GM19351 (cell line): ENCODE results near the gene KCNJ12.

Source experiments
- ATAC-seq: cut with Tn5 transposase; IDR thresholded peaks from one replicate; pipeline ENCODE4 v1.9.1; 2021; ENCODE audit warnings: mild to moderate bottlenecking, moderate library complexity; ENCODE audit not compliant: unreplicated experiment

Gene KCNJ12

GRCh38 chr17:21363776-21364642, 12.1 kb upstream of the KCNJ12 start:
- ATAC-seq: no peak

- no peak for ATAC-seq
These were observed 11.1 kb upstream of the KCNJ12 start for GRCh38 chr17:21365016-21365415.

GRCh38 chr17:21368545-21369246, 7.5 kb upstream of the KCNJ12 start:
- ATAC-seq: no peak

GRCh38 chr17:21369395-21369794, 6.8 kb upstream of the KCNJ12 start:
- no peak for ATAC-seq

GRCh38 chr17:21370430-21370829, 5.7 kb upstream of the KCNJ12 start:
- no peak for ATAC-seq

- no peak for ATAC-seq
These were observed 4.6 kb upstream of the KCNJ12 start for GRCh38 chr17:21371511-21372081.

GRCh38 chr17:21372256-21372954, 3.8 kb upstream of the KCNJ12 start:
- ATAC-seq: no peak

- no peak for ATAC-seq
These were observed 3.1 kb upstream of the KCNJ12 start for GRCh38 chr17:21373036-21373435.

GRCh38 chr17:21373696-21374440, 2.3 kb upstream of the KCNJ12 start:
- ATAC-seq: no peak

- ATAC-seq: no peak
These were observed 1.6 kb upstream of the KCNJ12 start for GRCh38 chr17:21374441-21375161.

- ATAC-seq: no peak
These were observed 996 bp upstream of the KCNJ12 start for GRCh38 chr17:21375162-21375560.

GRCh38 chr17:21375757-21376080, 438 bp upstream of the KCNJ12 start:
- ATAC-seq: no peak

- ATAC-seq: no peak
These were observed 868 bp downstream of the KCNJ12 start for GRCh38 chr17:21376759-21377690.

GRCh38 chr17:21377705-21378396, 1.7 kb downstream of the KCNJ12 start:
- ATAC-seq: no peak

- ATAC-seq: no peak
These were observed 2.4 kb downstream of the KCNJ12 start for GRCh38 chr17:21378553-21378952.

- no peak for ATAC-seq
These were observed 3.0 kb downstream of the KCNJ12 start for GRCh38 chr17:21379080-21379711.

GRCh38 chr17:21380659-21381058, 4.5 kb downstream of the KCNJ12 start:
- no peak for ATAC-seq
